Measurements from ENCODE around the gene PAK6. TPM values are rescaled to one million over a fixed set of nuclear protein-coding genes. Genes with fewer than 3 reads are reported as not detected.
A peak's percentile ranks its signal among the peaks of the same experiment; 100 is the strongest.

PAK6 gene
- polyA plus RNA-seq, 1 experiment = not detected

- H3K27me3 ChIP-seq (ENCODE audit: control insufficient read depth, insufficient read depth, low read length) = no peaks in the 10 kb centered on the region
Observed at GRCh38 chr15:40198355-40199085, 40.3 kb upstream of the PAK6 start.

DNA sequence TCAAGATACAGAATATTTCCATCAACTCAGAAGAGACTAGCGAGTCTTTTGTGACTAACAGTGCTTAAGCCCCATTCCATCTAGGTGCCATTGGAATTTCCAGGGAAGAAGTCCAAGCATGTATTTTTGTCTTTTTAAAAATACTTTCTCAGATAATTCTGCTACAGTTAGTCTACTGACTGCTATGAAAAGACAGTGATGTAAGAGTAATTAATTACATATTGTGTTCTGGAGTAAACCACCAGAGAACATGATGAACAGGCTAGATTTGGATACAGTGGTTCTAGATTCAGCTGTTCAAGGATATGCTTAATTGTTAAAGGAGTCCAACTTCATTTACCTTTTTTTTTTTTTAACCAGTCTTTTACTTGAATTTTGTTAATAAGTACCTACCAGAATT, 34.8 kb upstream of the PAK6 start:
- Histone ChIP-seq H3K27me3 (ENCODE audit: control insufficient read depth, insufficient read depth, low read length) (no peaks in the 10 kb centered on the region), H3K27ac (ENCODE audit: low read depth, low read length) (no peak overlapping the region), H3K9me3 (ENCODE audit: control insufficient read depth, insufficient read depth, low read length) (no peaks in the 10 kb centered on the region), H3K4me3 (ENCODE audit: low read depth, low read length) (no peak overlapping the region)
- TF ChIP-seq, protein P1, sequence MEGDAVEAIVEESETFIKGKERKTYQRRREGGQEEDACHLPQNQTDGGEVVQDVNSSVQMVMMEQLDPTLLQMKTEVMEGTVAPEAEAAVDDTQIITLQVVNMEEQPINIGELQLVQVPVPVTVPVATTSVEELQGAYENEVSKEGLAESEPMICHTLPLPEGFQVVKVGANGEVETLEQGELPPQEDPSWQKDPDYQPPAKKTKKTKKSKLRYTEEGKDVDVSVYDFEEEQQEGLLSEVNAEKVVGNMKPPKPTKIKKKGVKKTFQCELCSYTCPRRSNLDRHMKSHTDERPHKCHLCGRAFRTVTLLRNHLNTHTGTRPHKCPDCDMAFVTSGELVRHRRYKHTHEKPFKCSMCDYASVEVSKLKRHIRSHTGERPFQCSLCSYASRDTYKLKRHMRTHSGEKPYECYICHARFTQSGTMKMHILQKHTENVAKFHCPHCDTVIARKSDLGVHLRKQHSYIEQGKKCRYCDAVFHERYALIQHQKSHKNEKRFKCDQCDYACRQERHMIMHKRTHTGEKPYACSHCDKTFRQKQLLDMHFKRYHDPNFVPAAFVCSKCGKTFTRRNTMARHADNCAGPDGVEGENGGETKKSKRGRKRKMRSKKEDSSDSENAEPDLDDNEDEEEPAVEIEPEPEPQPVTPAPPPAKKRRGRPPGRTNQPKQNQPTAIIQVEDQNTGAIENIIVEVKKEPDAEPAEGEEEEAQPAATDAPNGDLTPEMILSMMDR (IDR thresholded peaks at IDR 0.05; ENCODE audit: low read depth, low read length) = no peak
- no peak for DNase-seq (ENCODE audit: low read depth, low spot score)
- POLR2A ChIA-PET = no interaction called here
- CTCF ChIA-PET = interaction anchor here (0.6 to 10.9 kb wide), 4 partner anchors 13 to 232 kb away, joined by 3 to 68 read pairs (median 4); no protein-coding TSS in a partner anchor

More at GRCh38 chr15:40198355-40199085, 40.3 kb upstream of the PAK6 start:
- TF ChIP-seq, protein P1 (IDR thresholded peaks at IDR 0.05; ENCODE audit: low read depth, low read length) = no peak
- no peaks in the 10 kb centered on the region for H3K9me3 ChIP-seq (ENCODE audit: control insufficient read depth, insufficient read depth, low read length)
- ChIA-PET POLR2A (no interaction called here), CTCF (interaction anchor here (1.0 to 10.9 kb wide), 2 partner anchors 76 to 169 kb away, joined by 3 to 68 read pairs; no protein-coding TSS in a partner anchor)
- no peak for DNase-seq (ENCODE audit: low read depth, low spot score)
- H3K4me3 ChIP-seq (ENCODE audit: low read depth, low read length) = no peak overlapping the region
- no peak overlapping the region for H3K27ac ChIP-seq (ENCODE audit: low read depth, low read length)

GRCh38 chr15:40217166-40217824, 21.6 kb upstream of the PAK6 start:
- POLR2A ChIA-PET = interaction anchor here (0.6 kb wide), 1 partner anchor 58 kb away, joined by 3 read pairs; no protein-coding TSS in a partner anchor
- peak; percentile 32 for DNase-seq (ENCODE audit: low read depth, low spot score)
- no peak overlapping the region for H3K4me3 ChIP-seq (ENCODE audit: low read depth, low read length)
- TF ChIP-seq, protein P1 (IDR thresholded peaks at IDR 0.05; ENCODE audit: low read depth, low read length) = peak; percentile 82
- CTCF ChIA-PET = interaction anchor here (0.6 to 15.5 kb wide), 49 partner anchors 10 to 541 kb away, joined by 3 to 670 read pairs (median 5); partner anchors contain the start of gene PAK6
- H3K9me3 ChIP-seq (ENCODE audit: control insufficient read depth, insufficient read depth, low read length) = no peaks in the 10 kb centered on the region
- H3K27ac ChIP-seq (ENCODE audit: low read depth, low read length) = no peak overlapping the region
- H3K27me3 ChIP-seq (ENCODE audit: control insufficient read depth, insufficient read depth, low read length) = no peaks in the 10 kb centered on the region

DNA sequence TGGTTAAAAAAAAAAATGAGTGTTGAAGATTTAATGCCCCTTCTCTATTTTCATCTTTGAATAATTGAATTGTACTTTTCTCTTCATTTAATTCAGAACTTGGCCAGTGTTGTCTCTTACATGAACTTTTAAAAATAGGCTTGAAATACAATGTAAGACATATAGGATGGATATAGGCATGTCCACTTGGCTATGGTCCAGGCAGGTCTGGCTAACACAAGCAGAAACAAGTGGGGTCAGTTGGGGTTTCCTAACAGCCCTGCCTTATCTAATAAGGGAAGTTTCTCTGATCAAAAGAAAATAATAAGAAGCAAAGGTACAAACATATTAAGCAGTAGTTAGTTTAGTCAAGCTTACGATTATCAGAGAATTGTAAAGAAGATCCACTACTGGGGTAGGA, 19.1 kb upstream of the PAK6 start:
- POLR2A ChIA-PET = no interaction called here
- no peak overlapping the region for H3K4me3 ChIP-seq (ENCODE audit: low read depth, low read length)
- no peaks in the 10 kb centered on the region for H3K9me3 ChIP-seq (ENCODE audit: control insufficient read depth, insufficient read depth, low read length)
- TF ChIP-seq, protein P1 (IDR thresholded peaks at IDR 0.05; ENCODE audit: low read depth, low read length) = no peak
- DNase-seq (ENCODE audit: low read depth, low spot score) = no peak
- CTCF ChIA-PET = interaction anchor here (15.5 kb wide), 1 partner anchor 55 kb away, joined by 670 read pairs; no protein-coding TSS in a partner anchor
- H3K27me3 ChIP-seq (ENCODE audit: control insufficient read depth, insufficient read depth, low read length) = no peaks in the 10 kb centered on the region
- H3K27ac ChIP-seq (ENCODE audit: low read depth, low read length) = no peak overlapping the region

- no peaks in the 10 kb centered on the region for H3K9me3 ChIP-seq (ENCODE audit: control insufficient read depth, insufficient read depth, low read length)
- H3K27ac ChIP-seq (ENCODE audit: low read depth, low read length) = no peak overlapping the region
- POLR2A ChIA-PET = no interaction called here
- TF ChIP-seq, protein P1 (IDR thresholded peaks at IDR 0.05; ENCODE audit: low read depth, low read length) = no peak
- CTCF ChIA-PET = interaction anchor here (1.0 to 15.5 kb wide), 2 partner anchors 53 to 177 kb away, joined by 5 to 670 read pairs; no protein-coding TSS in a partner anchor
- no peaks in the 10 kb centered on the region for H3K27me3 ChIP-seq (ENCODE audit: control insufficient read depth, insufficient read depth, low read length)
- DNase-seq (ENCODE audit: low read depth, low spot score) = no peak
- H3K4me3 ChIP-seq (ENCODE audit: low read depth, low read length) = no peak overlapping the region
Observed at GRCh38 chr15:40222131-40222530, 16.7 kb upstream of the PAK6 start.
